ENCODE measurements around the gene CHST8. TPM values are rescaled to one million over a fixed set of nuclear protein-coding genes. Genes with fewer than 3 reads are reported as not detected.

CHST8 gene
- total RNA-seq, 4 donors from 2014 or later = not detected

GRCh38 chr19:33713194-33713593 lies 91.4 kb downstream of the CHST8 start:
- no peaks in the 10 kb centered on the region for H3K9me3 ChIP-seq
- intact Hi-C loops (cut with DNase I; ENCODE audit: low total_unique reads) (no loop called here), in situ Hi-C loops (cut with MboI; ENCODE audit: low pct_ligation_motif_present in 1 of 4, low pct_unique_long_range_greater_than_20kb in 1 of 4, low sequenced_read_pairs in 3 of 4) (no loop called here)
- peaks cover 6% of the 10 kb centered on the region for H3K27me3 ChIP-seq
- no peak overlapping the region for H3K4me3 ChIP-seq
- no peak overlapping the region for H3K27ac ChIP-seq
- H3K4me1 ChIP-seq = no peaks in the 10 kb centered on the region
- no peak for DNase-seq
- H3K36me3 ChIP-seq = no peaks in the 10 kb centered on the region
- 76% methylated on average over 3 of the region's 3 CpGs; no CpG with 5 or more reads in 1 of the 2 donors for WGBS, 2 donors (ENCODE audit: low coverage in 1 of 2)
- no peak for TF ChIP-seq POLR2A (IDR thresholded peaks at IDR 0.05)
- TF ChIP-seq CTCF (IDR thresholded peaks at IDR 0.05) = no peak
- TF ChIP-seq EP300 (IDR thresholded peaks at IDR 0.05; ENCODE audit: low read depth) = no peak
- no peak for TF ChIP-seq POLR2AphosphoS5 (IDR thresholded peaks at IDR 0.05)

- no peaks in the 10 kb centered on the region for H3K4me1 ChIP-seq
- in situ Hi-C loops (cut with MboI; ENCODE audit: low pct_ligation_motif_present in 1 of 4, low pct_unique_long_range_greater_than_20kb in 1 of 4, low sequenced_read_pairs in 3 of 4) = no loop called here
- TF ChIP-seq POLR2AphosphoS5 (IDR thresholded peaks at IDR 0.05) = no peak
- no peak for TF ChIP-seq EP300 (IDR thresholded peaks at IDR 0.05; ENCODE audit: low read depth)
- TF ChIP-seq POLR2A (IDR thresholded peaks at IDR 0.05) = no peak
- TF ChIP-seq CTCF (IDR thresholded peaks at IDR 0.05) = no peak
Measured at GRCh38 chr19:33714149-33714548, 92.4 kb downstream of the CHST8 start.

GRCh38 chr19:33715462-33715861 lies 93.7 kb downstream of the CHST8 start:
- no peak overlapping the region for H3K27ac ChIP-seq
- H3K4me3 ChIP-seq = no peak overlapping the region
- H3K27me3 ChIP-seq = no peaks in the 10 kb centered on the region
- no peaks in the 10 kb centered on the region for H3K9me3 ChIP-seq
- no peaks in the 10 kb centered on the region for H3K36me3 ChIP-seq
- TF ChIP-seq POLR2A (IDR thresholded peaks at IDR 0.05) (no peak), CTCF (IDR thresholded peaks at IDR 0.05) (no peak), POLR2AphosphoS5 (IDR thresholded peaks at IDR 0.05) (no peak), EP300 (IDR thresholded peaks at IDR 0.05; ENCODE audit: low read depth) (no peak)
- no peaks in the 10 kb centered on the region for H3K4me1 ChIP-seq
- intact Hi-C loops (cut with DNase I; ENCODE audit: low total_unique reads) = no loop called here
- 85% methylated on average over 1 of the region's 1 CpG; no CpG with 5 or more reads in 1 of the 2 donors for WGBS, 2 donors (ENCODE audit: low coverage in 1 of 2)
- in situ Hi-C loops (cut with MboI; ENCODE audit: low pct_ligation_motif_present in 1 of 4, low pct_unique_long_range_greater_than_20kb in 1 of 4, low sequenced_read_pairs in 3 of 4) = no loop called here
- no peak for DNase-seq

More at GRCh38 chr19:33714149-33714548, 92.4 kb downstream of the CHST8 start:
- H3K9me3 ChIP-seq = no peaks in the 10 kb centered on the region
- H3K4me3 ChIP-seq = no peak overlapping the region
- no peak for DNase-seq
- intact Hi-C loops (cut with DNase I; ENCODE audit: low total_unique reads) = no loop called here
- no peak overlapping the region for H3K27ac ChIP-seq
- no peaks in the 10 kb centered on the region for H3K36me3 ChIP-seq
- H3K27me3 ChIP-seq = peaks cover 6% of the 10 kb centered on the region
- WGBS, 2 donors (ENCODE audit: low coverage in 1 of 2) = 83 to 95% methylated on average over 2 to 3 of the region's 3 CpGs

GRCh38 chr19:33717878-33718277 lies 96.1 kb downstream of the CHST8 start:
- Histone ChIP-seq H3K4me1 (no peaks in the 10 kb centered on the region), H3K4me3 (no peak overlapping the region), H3K27me3 (no peaks in the 10 kb centered on the region), H3K27ac (no peak overlapping the region), H3K9me3 (no peaks in the 10 kb centered on the region), H3K36me3 (no peaks in the 10 kb centered on the region)
- no peak for DNase-seq
- intact Hi-C loops (cut with DNase I; ENCODE audit: low total_unique reads) = no loop called here
- TF ChIP-seq EP300 (IDR thresholded peaks at IDR 0.05; ENCODE audit: low read depth) (no peak), POLR2A (IDR thresholded peaks at IDR 0.05) (no peak), POLR2AphosphoS5 (IDR thresholded peaks at IDR 0.05) (no peak), CTCF (IDR thresholded peaks at IDR 0.05) (no peak)
- WGBS, 2 donors (ENCODE audit: low coverage in 1 of 2) = 67 to 100% methylated on average over 1 to 3 of the region's 3 CpGs
- in situ Hi-C loops (cut with MboI; ENCODE audit: low pct_ligation_motif_present in 1 of 4, low pct_unique_long_range_greater_than_20kb in 1 of 4, low sequenced_read_pairs in 3 of 4) = no loop called here
